PC-9 (cell line): ENCODE measurements around the gene TOM1L1.

Experiments used
- CTCF ChIP-seq: fragments of 200-600 bp; sonication (generic); conservative IDR thresholded peaks from 2 replicates; pipeline ENCODE4 v1.6.1; 2017; ENCODE audit warnings: mixed run types, antibody characterized with exemption, mild to moderate bottlenecking, moderate library complexity
- EZH2 ChIP-seq: fragments of 200-600 bp; sonication (generic); IDR thresholded peaks from 2 replicates; pipeline ENCODE4 v1.8.0; 2017; ENCODE audit warnings: antibody characterized with exemption, low read depth

GRCh38 chr17:54982399-54982798, 81.7 kb downstream of the TOM1L1 start:
- TF ChIP-seq CTCF (no peak), EZH2 (no peak)
